NT2/D1 (cell line): ENCODE measurements around the gene LRRC4C.
"Not testable (repeated sequence)": the region's sequence is repeated elsewhere in the genome, so short reads cannot be mapped to it uniquely, and the experiment has no call there.

Experiments
- DNase-seq: peaks from one replicate; pipeline ENCODE4 v3.0.0-alpha.2; 2011; ENCODE audit warnings: low read depth, low spot score
- H3K27me3 ChIP-seq: 2 replicates; pipeline ENCODE4 v1.6.0; 2011; ENCODE audit warnings: mild to moderate bottlenecking; ENCODE audit not compliant: insufficient read length, insufficient read depth
- H3K36me3 ChIP-seq: 2 replicates; pipeline ENCODE4 v1.6.1; 2011; ENCODE audit warnings: mild to moderate bottlenecking, low read length, mixed read lengths; ENCODE audit not compliant: insufficient read depth, insufficient read length
- H3K4me1 ChIP-seq: 2 replicates; pipeline ENCODE4 v1.5.1; 2011; ENCODE audit not compliant: insufficient read depth, insufficient read length
- H3K4me3 ChIP-seq: 2 replicates; pipeline ENCODE4 v1.5.1; 2011; ENCODE audit warnings: low read depth; ENCODE audit not compliant: insufficient read length
- H3K9ac ChIP-seq: 2 replicates; pipeline ENCODE4 v1.6.0; 2011; ENCODE audit warnings: low read depth; ENCODE audit not compliant: insufficient read length
- H3K9me3 ChIP-seq: 2 replicates; pipeline ENCODE4 v1.5.1; 2011; ENCODE audit warnings: mild to moderate bottlenecking, low read length; ENCODE audit not compliant: insufficient read depth
- SUZ12 ChIP-seq: IDR thresholded peaks from 2 replicates; pipeline ENCODE4 v1.6.1; 2011; ENCODE audit not compliant: insufficient read length, insufficient read depth; ENCODE audit errors: extremely low read depth
- YY1 ChIP-seq: IDR thresholded peaks from 2 replicates; pipeline ENCODE4 v1.6.1; 2011; ENCODE audit not compliant: insufficient read length, insufficient read depth
- ZNF274 ChIP-seq: IDR thresholded peaks from 2 replicates; pipeline ENCODE4 v1.6.1; 2011; ENCODE audit warnings: mild to moderate bottlenecking, low read depth, low read length

Gene LRRC4C

DNA sequence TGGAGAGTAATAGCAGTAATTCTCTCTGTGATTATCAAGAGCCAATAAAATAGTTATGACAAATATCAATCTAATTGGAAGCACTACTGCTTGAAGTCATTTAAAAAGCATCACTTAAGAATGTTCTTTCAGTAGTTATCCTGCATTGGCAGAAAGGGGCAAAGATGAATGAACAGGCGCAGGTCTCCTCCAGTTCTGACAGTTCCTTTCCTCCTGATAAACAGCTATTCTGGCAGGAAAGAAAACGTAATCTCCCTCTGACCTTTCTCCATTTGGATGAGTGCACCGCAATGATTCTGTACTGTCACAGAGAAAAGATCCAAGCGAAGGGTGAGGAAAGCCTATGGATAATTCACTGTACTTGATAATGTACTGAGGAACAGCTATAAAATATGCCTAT, 521.5 kb downstream of the LRRC4C start:
- Histone ChIP-seq H3K9me3 (no peaks in the 10 kb centered on the region), H3K27me3 (no peaks in the 10 kb centered on the region), H3K36me3 (no peaks in the 10 kb centered on the region), H3K9ac (no peak overlapping the region), H3K4me3 (no peak overlapping the region), H3K4me1 (no peaks in the 10 kb centered on the region)
- DNase-seq, result no peak
- TF ChIP-seq ZNF274, result no peak
- TF ChIP-seq SUZ12, result no peak
- TF ChIP-seq YY1, result no peak

DNA sequence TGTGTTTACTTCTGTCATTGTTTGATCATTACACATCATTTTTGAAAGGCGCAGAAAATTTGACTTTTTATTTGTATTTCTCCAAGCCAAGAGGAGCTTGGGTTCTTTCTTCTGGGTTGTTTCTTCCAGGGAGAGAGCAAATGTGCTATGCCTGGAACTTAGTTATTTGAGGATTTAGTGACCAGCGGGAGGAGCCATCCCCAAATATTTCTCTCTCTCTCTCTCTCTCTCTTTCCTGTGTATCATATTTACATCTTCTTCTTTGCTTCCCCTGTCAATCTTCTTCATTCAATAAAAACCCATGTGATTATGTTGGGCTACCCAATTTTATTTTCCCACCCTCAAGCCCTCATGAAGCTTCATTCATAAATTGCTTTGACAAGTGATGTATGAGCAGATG, 534.5 kb downstream of the LRRC4C start:
- DNase-seq, result no peak
- TF ChIP-seq YY1 (no peak), ZNF274 (no peak), SUZ12 (no peak)
- H3K4me1 ChIP-seq, result no peaks in the 10 kb centered on the region
- H3K4me3 ChIP-seq, result no peak overlapping the region
- H3K9ac ChIP-seq, result no peak overlapping the region
- H3K27me3 ChIP-seq, result no peaks in the 10 kb centered on the region
- no peaks in the 10 kb centered on the region for H3K9me3 ChIP-seq
- H3K36me3 ChIP-seq, result no peaks in the 10 kb centered on the region

DNA sequence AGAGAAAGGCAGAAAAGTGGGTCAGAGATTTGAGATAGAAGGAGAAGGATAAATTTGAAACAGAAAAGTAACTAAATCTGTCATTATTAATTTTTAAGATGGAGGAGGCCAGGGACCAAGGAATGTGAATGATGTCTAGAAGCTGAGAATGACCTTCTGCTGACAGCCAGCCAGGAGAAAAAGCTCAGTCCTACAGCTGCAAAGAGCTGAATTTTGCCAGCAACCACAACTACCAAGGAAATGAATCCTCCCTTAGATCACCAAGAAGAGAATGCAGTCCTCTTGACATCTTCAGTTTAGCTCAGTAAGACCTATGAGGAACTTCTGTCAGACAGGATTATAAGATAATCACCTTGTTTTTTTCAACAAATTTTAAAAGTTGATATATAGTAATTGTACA, 538.2 kb downstream of the LRRC4C start:
- no peaks in the 10 kb centered on the region for H3K27me3 ChIP-seq
- no peaks in the 10 kb centered on the region for H3K4me1 ChIP-seq
- TF ChIP-seq SUZ12 (no peak), ZNF274 (no peak), YY1 (no peak)
- no peak overlapping the region for H3K4me3 ChIP-seq
- no peak overlapping the region for H3K9ac ChIP-seq
- H3K9me3 ChIP-seq, result no peaks in the 10 kb centered on the region
- DNase-seq, result no peak
- no peaks in the 10 kb centered on the region for H3K36me3 ChIP-seq

DNA sequence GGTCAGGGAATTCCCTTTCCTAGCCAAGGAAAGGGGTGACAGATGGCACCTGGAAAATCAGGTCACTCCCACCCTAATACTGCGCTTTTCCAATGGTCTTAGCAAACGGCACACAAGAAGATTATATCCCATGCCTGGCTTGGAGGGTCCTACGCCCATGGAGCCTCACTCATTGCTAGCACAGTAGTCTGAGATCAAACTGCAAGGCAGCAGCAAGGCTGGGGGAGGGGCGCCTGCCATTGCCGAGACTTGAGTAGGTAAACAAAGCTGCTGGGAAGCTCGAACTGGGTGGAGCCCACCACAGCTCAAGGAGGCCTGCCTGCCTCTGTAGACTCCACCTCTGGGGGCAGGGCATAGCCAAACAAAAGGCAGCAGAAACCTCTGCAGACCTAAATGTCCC, 548.7 kb downstream of the LRRC4C start:
- H3K4me3 ChIP-seq, DNase-seq, H3K9me3 ChIP-seq, H3K27me3 ChIP-seq, H3K4me1 ChIP-seq, H3K36me3 ChIP-seq, H3K9ac ChIP-seq: not testable (repeated sequence)

DNA sequence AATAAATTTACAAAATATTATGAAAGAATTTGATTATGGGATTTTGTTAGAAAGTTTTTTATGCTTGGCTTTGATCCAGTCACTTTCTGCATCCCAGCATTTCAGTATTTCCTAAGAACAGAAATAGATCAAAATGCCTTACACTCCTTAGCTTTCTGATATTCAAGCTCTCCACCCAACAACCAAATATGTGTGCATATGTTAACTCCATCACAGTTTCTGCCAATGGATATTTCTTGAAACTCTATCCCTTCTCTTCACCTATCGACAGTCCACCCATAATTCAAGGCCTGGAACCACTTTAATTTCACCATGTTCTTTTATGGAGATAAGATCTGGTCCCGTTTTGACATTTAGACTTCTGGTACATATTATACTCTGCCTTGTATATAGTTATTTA, 565.0 kb downstream of the LRRC4C start:
- no peak overlapping the region for H3K4me3 ChIP-seq
- H3K27me3 ChIP-seq, result no peaks in the 10 kb centered on the region
- no peaks in the 10 kb centered on the region for H3K9me3 ChIP-seq
- no peak for DNase-seq
- H3K9ac ChIP-seq, result no peak overlapping the region
- TF ChIP-seq ZNF274, result no peak
- no peaks in the 10 kb centered on the region for H3K4me1 ChIP-seq
- no peaks in the 10 kb centered on the region for H3K36me3 ChIP-seq

DNA sequence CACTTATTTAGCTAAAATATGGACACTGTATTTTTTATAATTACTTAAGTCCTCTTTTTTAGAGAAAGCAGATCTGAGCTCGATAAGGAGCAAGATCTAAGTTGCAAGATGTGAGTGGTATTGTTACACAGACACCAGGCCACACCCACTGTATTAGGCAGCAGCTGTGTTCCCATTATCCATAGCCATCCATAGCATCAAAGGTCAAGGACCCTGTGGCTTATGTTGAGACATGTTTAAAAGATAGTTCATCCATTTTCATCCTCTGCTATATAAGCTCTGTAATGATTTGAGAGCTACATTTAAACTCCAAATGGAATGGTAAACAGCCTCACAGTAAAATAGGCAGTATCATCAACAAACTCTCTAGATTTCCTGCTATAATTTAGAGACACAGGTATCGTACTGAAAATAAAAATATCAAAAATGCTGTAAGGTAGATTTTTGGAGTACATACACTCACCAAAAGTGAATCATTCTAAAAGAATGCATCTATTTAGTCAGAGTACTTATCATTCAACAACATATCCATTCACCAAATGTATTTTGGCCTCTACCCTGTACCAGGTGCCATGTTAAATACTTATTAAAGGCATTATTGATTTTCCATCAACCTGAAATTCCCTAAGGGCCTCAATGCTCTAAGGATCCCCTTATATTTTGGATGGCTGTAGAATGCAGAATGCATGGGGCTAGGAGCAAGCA, 574.0 kb downstream of the LRRC4C start:
- no peaks in the 10 kb centered on the region for H3K9me3 ChIP-seq
- no peaks in the 10 kb centered on the region for H3K36me3 ChIP-seq
- no peaks in the 10 kb centered on the region for H3K4me1 ChIP-seq
- TF ChIP-seq YY1, result no peak
- TF ChIP-seq SUZ12, result no peak
- TF ChIP-seq ZNF274, result no peak
- DNase-seq, result no peak
- no peak overlapping the region for H3K9ac ChIP-seq
- H3K27me3 ChIP-seq, result no peaks in the 10 kb centered on the region
- no peak overlapping the region for H3K4me3 ChIP-seq

DNA sequence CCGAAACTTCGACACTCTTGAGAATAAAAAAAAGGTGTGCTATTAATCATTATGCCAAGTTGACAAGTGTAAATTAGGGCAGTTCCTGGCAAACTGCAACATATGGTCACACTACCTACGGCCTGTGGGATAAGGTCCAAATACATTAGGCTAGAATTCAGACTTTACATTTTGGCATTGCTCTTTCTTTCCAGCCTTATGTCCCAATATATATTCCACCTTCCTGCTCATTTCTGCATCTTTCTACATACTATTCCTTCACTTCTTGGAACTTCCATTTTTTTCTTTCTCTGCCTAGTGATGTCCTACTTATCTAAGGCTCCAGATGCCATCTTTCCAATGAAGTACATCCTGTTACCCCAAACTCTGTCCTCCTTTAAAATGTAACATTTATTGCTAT, 577.2 kb downstream of the LRRC4C start:
- Histone ChIP-seq H3K36me3 (no peaks in the 10 kb centered on the region), H3K4me1 (no peaks in the 10 kb centered on the region), H3K27me3 (no peaks in the 10 kb centered on the region), H3K9me3 (no peaks in the 10 kb centered on the region), H3K4me3 (no peak overlapping the region), H3K9ac (no peak overlapping the region)
- no peak for DNase-seq
- TF ChIP-seq SUZ12, result no peak
- no peak for TF ChIP-seq ZNF274
- no peak for TF ChIP-seq YY1

DNA sequence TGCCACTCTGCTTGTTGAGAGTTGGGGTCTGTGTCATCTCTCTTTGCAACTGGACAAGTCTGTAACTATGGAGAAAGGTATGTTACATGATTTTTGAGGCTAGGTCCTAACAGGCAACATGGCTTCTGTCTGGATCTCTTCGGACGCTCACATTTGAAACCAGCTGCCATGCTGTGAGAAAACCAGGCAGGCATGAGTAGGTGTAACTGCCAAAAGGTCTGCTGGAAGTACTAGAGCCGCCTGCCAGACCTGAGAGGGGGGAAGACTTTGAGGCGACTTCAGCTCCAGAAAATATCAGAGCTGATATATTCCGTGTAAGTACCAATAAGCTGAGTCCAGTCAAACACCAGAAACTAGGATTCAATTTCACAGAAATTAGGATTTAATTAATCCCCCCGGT, 579.5 kb downstream of the LRRC4C start:
- TF ChIP-seq ZNF274, result no peak
- no peak for TF ChIP-seq YY1
- no peak for TF ChIP-seq SUZ12
- H3K9ac ChIP-seq, result no peak overlapping the region
- no peaks in the 10 kb centered on the region for H3K9me3 ChIP-seq
- H3K4me3 ChIP-seq, result no peak overlapping the region
- no peaks in the 10 kb centered on the region for H3K36me3 ChIP-seq
- H3K27me3 ChIP-seq, result no peaks in the 10 kb centered on the region
- DNase-seq, result no peak
- H3K4me1 ChIP-seq, result no peaks in the 10 kb centered on the region
